Neural crest cell (in vitro differentiated cells): ENCODE results near the gene DDAH1. TPM values are rescaled to one million over a fixed set of nuclear protein-coding genes. Genes with fewer than 3 reads are reported as not detected.

ENCODE experiments used
- DNase-seq: peaks from one replicate; pipeline ENCODE4 v3.0.0; 2021; ENCODE audit warnings: low read depth, mixed read lengths, low spot score
- H3K27ac Mint-ChIP-seq: one replicate; pipeline ENCODE4 v1.8.0; 2021; ENCODE audit warnings: mild to moderate bottlenecking, mixed read lengths; ENCODE audit not compliant: unreplicated experiment
- H3K27me3 Mint-ChIP-seq: 2 replicates; pipeline ENCODE4 v1.8.0; 2021; ENCODE audit warnings: low read depth, mild to moderate bottlenecking, mixed read lengths
- H3K36me3 Mint-ChIP-seq: 2 replicates; pipeline ENCODE4 v1.8.0; 2021; ENCODE audit warnings: low read depth, mild to moderate bottlenecking, mixed read lengths
- H3K4me1 Mint-ChIP-seq: 2 replicates; pipeline ENCODE4 v1.8.0; 2021; ENCODE audit warnings: mixed read lengths
- H3K4me3 Mint-ChIP-seq: one replicate; pipeline ENCODE4 v1.8.0; 2021; ENCODE audit warnings: mild to moderate bottlenecking, mixed read lengths
- H3K9me3 Mint-ChIP-seq: 2 replicates; pipeline ENCODE4 v1.8.0; 2021; ENCODE audit warnings: mixed read lengths
- CTCF ChIP-seq: fragments of 200-600 bp; sonication (generic); conservative IDR thresholded peaks from 2 replicates; pipeline ENCODE4 v1.5.0; 2021; ENCODE audit warnings: antibody characterized with exemption, mild to moderate bottlenecking
- total RNA-seq: library from RNA; stranded (reverse); gene quantifications from 2 replicates; pipeline ENCODE4 v1.2.1, GENCODE V29; 2021

DDAH1 gene
- total RNA-seq, 1 donor from 2014 or later = 22.3 TPM

DNA sequence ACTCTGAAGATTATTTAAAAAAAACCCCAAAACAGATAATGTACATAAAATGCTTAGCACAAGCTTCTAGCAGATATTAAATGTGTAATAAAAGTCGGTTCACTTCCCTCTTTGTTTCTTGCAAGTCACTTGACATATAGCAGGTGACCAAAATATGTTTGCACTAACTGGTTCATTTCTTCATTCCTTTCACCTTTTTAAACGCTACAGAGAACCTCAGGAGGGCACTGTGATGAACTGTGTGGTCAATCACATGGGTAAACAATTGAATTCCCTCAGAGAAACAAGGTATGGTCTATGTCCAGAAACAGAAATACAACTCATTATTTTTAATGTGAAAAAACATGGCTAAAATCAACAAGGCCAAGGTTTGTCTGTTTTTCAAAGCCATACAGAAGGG, 137.2 kb downstream of the DDAH1 start:
- no peak for DNase-seq
- no peaks in the 10 kb centered on the region for H3K9me3 Mint-ChIP-seq
- H3K27ac Mint-ChIP-seq = no peak overlapping the region
- no peak for TF ChIP-seq CTCF
- H3K27me3 Mint-ChIP-seq = no peaks in the 10 kb centered on the region
- H3K4me3 Mint-ChIP-seq = no peak overlapping the region
- H3K36me3 Mint-ChIP-seq = no peaks in the 10 kb centered on the region
- peaks cover 8% of the 10 kb centered on the region for H3K4me1 Mint-ChIP-seq

- Mint-ChIP-seq H3K27me3 (no peaks in the 10 kb centered on the region), H3K4me3 (no peak overlapping the region), H3K9me3 (no peaks in the 10 kb centered on the region), H3K4me1 (peaks cover 8% of the 10 kb centered on the region), H3K27ac (no peak overlapping the region), H3K36me3 (no peaks in the 10 kb centered on the region)
- TF ChIP-seq CTCF = no peak
- DNase-seq = no peak
Observed at GRCh38 chr1:85326851-85327250, 138.1 kb downstream of the DDAH1 start.

GRCh38 chr1:85326336-85326735, 138.6 kb downstream of the DDAH1 start:
- Mint-ChIP-seq H3K4me3 (no peak overlapping the region), H3K9me3 (no peaks in the 10 kb centered on the region), H3K4me1 (peaks cover 8% of the 10 kb centered on the region), H3K36me3 (no peaks in the 10 kb centered on the region), H3K27me3 (no peaks in the 10 kb centered on the region), H3K27ac (no peak overlapping the region)
- no peak for TF ChIP-seq CTCF
- DNase-seq = no peak

GRCh38 chr1:85325920-85326319, 139.0 kb downstream of the DDAH1 start:
- Mint-ChIP-seq H3K4me3 (no peak overlapping the region), H3K27me3 (no peaks in the 10 kb centered on the region), H3K9me3 (no peaks in the 10 kb centered on the region), H3K27ac (no peak overlapping the region), H3K36me3 (no peaks in the 10 kb centered on the region), H3K4me1 (peaks cover 8% of the 10 kb centered on the region)
- TF ChIP-seq CTCF = no peak
- DNase-seq = no peak

DNA sequence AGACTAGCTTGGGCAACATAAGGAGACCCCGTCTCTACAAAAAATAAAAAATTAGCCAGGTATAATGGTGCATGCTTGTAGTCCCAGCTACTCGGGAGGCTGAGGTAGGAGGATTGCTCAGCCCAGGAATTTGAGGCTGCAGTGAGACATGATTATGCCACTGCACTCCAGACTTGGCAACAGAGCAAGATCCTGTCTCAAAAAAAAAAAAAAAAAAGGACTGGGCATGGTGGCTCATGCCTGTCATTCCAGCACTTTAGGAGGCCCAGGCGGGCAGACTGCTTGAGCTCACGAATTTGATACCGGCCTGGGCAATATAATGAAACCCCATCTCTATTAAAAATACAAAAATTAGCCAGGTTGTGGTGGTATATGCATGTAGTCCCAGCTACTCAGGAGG, 141.2 kb downstream of the DDAH1 start:
- H3K27ac Mint-ChIP-seq = no peak overlapping the region
- TF ChIP-seq CTCF = no peak
- H3K36me3 Mint-ChIP-seq = peaks cover 2% of the 10 kb centered on the region
- no peak for DNase-seq
- H3K4me1 Mint-ChIP-seq = peaks cover under 1% of the 10 kb centered on the region
- H3K4me3 Mint-ChIP-seq = no peak overlapping the region
- no peaks in the 10 kb centered on the region for H3K27me3 Mint-ChIP-seq
- no peaks in the 10 kb centered on the region for H3K9me3 Mint-ChIP-seq

- H3K4me1 Mint-ChIP-seq = no peaks in the 10 kb centered on the region
- H3K36me3 Mint-ChIP-seq = peaks cover 2% of the 10 kb centered on the region
- no peak for TF ChIP-seq CTCF
- H3K4me3 Mint-ChIP-seq = no peak overlapping the region
- DNase-seq = no peak
- H3K9me3 Mint-ChIP-seq = no peaks in the 10 kb centered on the region
- H3K27ac Mint-ChIP-seq = no peak overlapping the region
- H3K27me3 Mint-ChIP-seq = no peaks in the 10 kb centered on the region
Observed at GRCh38 chr1:85322655-85323054, 142.3 kb downstream of the DDAH1 start.
